NOMO-1 treated with dmso at 0.1 percent for 144 hours (cell line): ENCODE measurements around the gene PALD1.

ENCODE experiments used
- DNase-seq: peaks from one replicate; lab custom pipeline; 2025; ENCODE audit not compliant: unreplicated experiment; lab: John Stamatoyannopoulos, UW

Gene PALD1

GRCh38 chr10:70588859-70589570 lies 110.4 kb downstream of the PALD1 start:
- no peak for DNase-seq

- DNase-seq, result no peak
Observed at GRCh38 chr10:70589762-70590654, 111.4 kb downstream of the PALD1 start.

- no peak for DNase-seq
Observed at GRCh38 chr10:70590655-70591416, 112.3 kb downstream of the PALD1 start.

GRCh38 chr10:70592186-70592735 lies 113.7 kb downstream of the PALD1 start:
- DNase-seq, result no peak

GRCh38 chr10:70592746-70593512 lies 114.4 kb downstream of the PALD1 start:
- DNase-seq, result no peak

- no peak for DNase-seq
Observed at GRCh38 chr10:70593513-70593890, 114.9 kb downstream of the PALD1 start.

GRCh38 chr10:70594161-70594560 lies 115.6 kb downstream of the PALD1 start:
- no peak for DNase-seq

GRCh38 chr10:70595566-70596016 lies 117.0 kb downstream of the PALD1 start:
- no peak for DNase-seq

- no peak for DNase-seq
Observed at GRCh38 chr10:70596110-70596798, 117.7 kb downstream of the PALD1 start.

GRCh38 chr10:70596860-70597809 lies 118.6 kb downstream of the PALD1 start:
- DNase-seq, result no peak

- DNase-seq, result no peak
Observed at GRCh38 chr10:70597856-70598815, 119.6 kb downstream of the PALD1 start.

GRCh38 chr10:70598857-70599295 lies 120.3 kb downstream of the PALD1 start:
- DNase-seq, result no peak

- no peak for DNase-seq
Observed at GRCh38 chr10:70599319-70599718, 120.8 kb downstream of the PALD1 start.

GRCh38 chr10:70599791-70600190 lies 121.2 kb downstream of the PALD1 start:
- no peak for DNase-seq

- no peak for DNase-seq
Observed at GRCh38 chr10:70600512-70601395, 122.2 kb downstream of the PALD1 start.

- no peak for DNase-seq
Observed at GRCh38 chr10:70601746-70602145, 123.2 kb downstream of the PALD1 start.
